Upper lobe of left lung (tissue), 6 donors: ENCODE data around the gene RTN4. TPM values are rescaled to one million over a fixed set of nuclear protein-coding genes. Genes with fewer than 3 reads are reported as not detected.

Source experiments
- ATAC-seq, 2 donors: fragments of 200-7000 bp; cut with Tn5 transposase; one replicate each; pipeline ENCODE4 v1.9.1; 2022; ENCODE audit warnings: mild to moderate bottlenecking in 2 of 2, moderate library complexity in 2 of 2; ENCODE audit not compliant: low FRiP score in 2 of 2
- DNase-seq, 2 donors: peaks; one replicate each; pipeline ENCODE4 v3.0.0-alpha.2; 2019 to 2020
- H3K27ac ChIP-seq, 4 donors: fragments of 200-600 bp; sonication (generic); one replicate each; pipeline ENCODE4 v1.5.1; 2016 to 2019
- H3K27me3 ChIP-seq, 4 donors: fragments of 200-600 bp; sonication (generic); one replicate each; pipeline ENCODE4 v1.5.1; 2017 to 2019
- H3K36me3 ChIP-seq, 4 donors: fragments of 200-600 bp; sonication (generic); one replicate each; pipeline ENCODE4 v1.5.1; 2016 to 2019
- H3K4me1 ChIP-seq, 4 donors: fragments of 200-600 bp; sonication (generic); one replicate each; pipeline ENCODE4 v1.5.1; 2018 to 2019
- H3K4me3 ChIP-seq, 4 donors: fragments of 200-600 bp; sonication (generic); one replicate each; pipeline ENCODE4 v1.5.1; 2017 to 2019; ENCODE audit warnings: mild to moderate bottlenecking in 2 of 4, moderate library complexity in 1 of 4
- H3K9me3 ChIP-seq, 4 donors: fragments of 200-600 bp; sonication (generic); one replicate each; pipeline ENCODE4 v1.5.1; 2018 to 2019
- CTCF ChIP-seq, 6 experiments: fragments of 450-650 bp in 4 of 6; fragments of 200-600 bp in 2 of 6; sonication (generic) in 2 of 6; IDR thresholded peaks; one replicate each; pipeline ENCODE4 v1.5.1; 2016 to 2019; ENCODE audit warnings: antibody characterized with exemption in 6 of 6
- EP300 ChIP-seq, 4 donors: sonication (generic); formaldehyde crosslinking; IDR thresholded peaks; one replicate each; pipeline ENCODE4 v1.5.1; 2017; ENCODE audit warnings: antibody characterized with exemption in 4 of 4, control low read depth in 2 of 4
- POLR2A ChIP-seq, 4 donors: fragments of 450-650 bp; IDR thresholded peaks; one replicate each; pipeline ENCODE4 v1.5.1; 2016 to 2017; ENCODE audit warnings: antibody characterized with exemption in 4 of 4, mild to moderate bottlenecking in 2 of 4
- POLR2AphosphoS5 ChIP-seq, 2 donors: sonication (generic); formaldehyde crosslinking; IDR thresholded peaks; one replicate each; pipeline ENCODE4 v1.5.1; 2017; ENCODE audit warnings: antibody characterized with exemption in 2 of 2
- WGBS, 2 donors: methylation state at CpG; one replicate each; pipeline ENCODE4 v1.1.5; 2017 to 2018; 5-methylcytosine and 5-hydroxymethylcytosine counted together
- total RNA-seq, 6 donors: library from RNA; depleted of rRNA in 4 of 6; stranded (reverse); fragments of >200 nt in 4 of 6; gene quantifications; one replicate each; pipeline versions ENCODE4 v1.1.0 to v1.2.1, GENCODE V29; 2016 to 2021
- donor health status: DM: no; HTN: no; CAD: no; lungs with moderate emphysema.
- donor health status: DM: no; HTN: yes; CAD: no; lungs with severe emphysema.

Gene RTN4
- total RNA-seq, 6 donors from 2014 or later = 128 to 345 (median 233) TPM

GRCh38 chr2:55089726-55090125 is 39.5 kb upstream of the RTN4 start:
- H3K27me3 ChIP-seq = no peaks in the 10 kb centered on the region
- no peaks in the 10 kb centered on the region for H3K36me3 ChIP-seq
- 89 to 96% methylated on average over 1 of the region's 1 CpG for WGBS, 2 donors
- no peak overlapping the region for H3K4me3 ChIP-seq
- H3K9me3 ChIP-seq = no peaks in the 10 kb centered on the region
- no peak for ATAC-seq
- no peak overlapping the region for H3K27ac ChIP-seq
- peaks cover 11 to 18% (median 14%) of the 10 kb centered on the region in 4 donors for H3K4me1 ChIP-seq
- TF ChIP-seq EP300 (IDR thresholded peaks at IDR 0.05) (no peak), CTCF (IDR thresholded peaks at IDR 0.05) (no peak)
- no peak for DNase-seq

GRCh38 chr2:55088400-55088799 is 38.1 kb upstream of the RTN4 start:
- TF ChIP-seq POLR2A (IDR thresholded peaks at IDR 0.05) (no peak), EP300 (IDR thresholded peaks at IDR 0.05) (no peak), CTCF (IDR thresholded peaks at IDR 0.05) (no peak), POLR2AphosphoS5 (IDR thresholded peaks at IDR 0.05) (no peak)
- DNase-seq = no peak
- 90 to 93% methylated on average over 1 of the region's 1 CpG for WGBS, 2 donors

GRCh38 chr2:55087936-55088335 is 37.7 kb upstream of the RTN4 start:
- Histone ChIP-seq H3K4me3 (no peak overlapping the region), H3K9me3 (no peaks in the 10 kb centered on the region), H3K27ac (no peak overlapping the region), H3K4me1 (peaks cover 4 to 21% (median 17%) of the 10 kb centered on the region in 4 donors), H3K36me3 (no peaks in the 10 kb centered on the region), H3K27me3 (no peaks in the 10 kb centered on the region)
- WGBS, 2 donors = 69 to 79% methylated on average over 3 of the region's 3 CpGs
- no peak for DNase-seq
- no peak for ATAC-seq
- no peak for TF ChIP-seq POLR2AphosphoS5 (IDR thresholded peaks at IDR 0.05)
- no peak for TF ChIP-seq POLR2A (IDR thresholded peaks at IDR 0.05)
- no peak for TF ChIP-seq EP300 (IDR thresholded peaks at IDR 0.05)
- no peak for TF ChIP-seq CTCF (IDR thresholded peaks at IDR 0.05)

More at GRCh38 chr2:55088400-55088799, 38.1 kb upstream of the RTN4 start:
- Histone ChIP-seq H3K36me3 (no peaks in the 10 kb centered on the region), H3K27me3 (no peaks in the 10 kb centered on the region), H3K9me3 (no peaks in the 10 kb centered on the region), H3K4me1 (peaks cover 6 to 22% (median 17%) of the 10 kb centered on the region in 4 donors), H3K27ac (no peak overlapping the region), H3K4me3 (no peak overlapping the region)
- ATAC-seq = no peak

GRCh38 chr2:55087501-55087900 is 37.2 kb upstream of the RTN4 start:
- Histone ChIP-seq H3K27me3 (no peaks in the 10 kb centered on the region), H3K27ac (no peak overlapping the region), H3K9me3 (no peaks in the 10 kb centered on the region), H3K36me3 (no peaks in the 10 kb centered on the region), H3K4me3 (no peak overlapping the region), H3K4me1 (peaks cover 0 to 22% (median 13%) of the 10 kb centered on the region in 4 donors)
- TF ChIP-seq POLR2A (IDR thresholded peaks at IDR 0.05) (no peak), EP300 (IDR thresholded peaks at IDR 0.05) (no peak), POLR2AphosphoS5 (IDR thresholded peaks at IDR 0.05) (no peak), CTCF (IDR thresholded peaks at IDR 0.05) (no peak)
- DNase-seq (no peak), ATAC-seq (no peak)
